Endothelial cell of umbilical vein (primary cell): Measurements from ENCODE around the gene RNGTT.

Experiments used
- EZH2 ChIP-seq: IDR thresholded peaks from 2 replicates; pipeline ENCODE4 v1.6.1; 2012; ENCODE audit warnings: borderline replicate concordance, low read depth, mild to moderate bottlenecking, moderate library complexity, low read length, inconsistent platforms; ENCODE audit not compliant: severe bottlenecking
- FOS ChIP-seq: IDR thresholded peaks from 2 replicates; pipeline ENCODE4 v1.6.1; 2011; ENCODE audit warnings: mild to moderate bottlenecking, low read length, moderate library complexity, borderline replicate concordance; ENCODE audit not compliant: insufficient read depth
- GATA2 ChIP-seq: IDR thresholded peaks from 2 replicates; pipeline ENCODE4 v1.7.0; 2011; ENCODE audit warnings: low read depth, mild to moderate bottlenecking, moderate library complexity, mixed read lengths, low read length; ENCODE audit not compliant: insufficient read length, insufficient read depth
- JUN ChIP-seq: IDR thresholded peaks from 2 replicates; pipeline ENCODE4 v1.6.1; 2011; ENCODE audit warnings: borderline replicate concordance, low read depth; ENCODE audit not compliant: insufficient read length, insufficient read depth
- POLR2A ChIP-seq: IDR thresholded peaks from 2 replicates; pipeline ENCODE4 v1.6.1; 2012; ENCODE audit warnings: low read depth, mild to moderate bottlenecking, control low read depth, low read length
- POLR2AphosphoS5 ChIP-seq: IDR thresholded peaks from 2 replicates; pipeline ENCODE4 v1.6.1; 2012; ENCODE audit warnings: low read depth, mild to moderate bottlenecking, control low read depth, low read length, moderate library complexity; ENCODE audit not compliant: insufficient read depth
- TF ChIP-seq, protein P1 (sequence below), 2 donors: IDR thresholded peaks; 1 replicate in 1 of 2; 2 replicates in 1 of 2; pipeline ENCODE4 v1.5.1; 2011; ENCODE audit warnings: low read length in 2 of 2, mild to moderate bottlenecking in 2 of 2, moderate library complexity in 2 of 2, control low read depth in 1 of 2, inconsistent platforms in 1 of 2, low read depth in 1 of 2; ENCODE audit not compliant: insufficient read depth in 1 of 2; ENCODE audit errors: extremely low read depth in 1 of 2
- TF ChIP-seq, protein P2 (sequence below): IDR thresholded peaks from 2 replicates; pipeline ENCODE4 v1.6.1; 2011; ENCODE audit not compliant: insufficient read depth, insufficient read length

DNA sequence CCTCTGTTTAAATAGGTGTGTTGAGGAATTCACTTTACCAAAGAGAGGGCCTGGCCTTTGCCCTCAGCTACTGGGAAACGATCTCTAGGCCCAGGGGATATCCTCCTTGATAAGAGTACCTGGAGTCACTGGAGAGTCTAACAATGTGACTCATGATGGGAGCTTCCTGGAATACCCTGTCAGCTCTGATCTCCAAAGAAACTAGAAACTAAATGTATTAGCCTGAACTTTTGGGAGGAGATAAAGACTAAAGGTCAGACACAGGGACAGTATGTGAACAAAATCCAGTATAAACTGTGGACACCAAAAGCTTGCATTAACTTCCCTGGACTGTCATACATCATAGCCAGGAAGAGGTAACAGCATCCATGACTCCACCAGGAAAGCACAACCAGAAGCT, 148.5 kb downstream of the RNGTT start:
- TF ChIP-seq POLR2A: no peak
- TF ChIP-seq, protein P1, sequence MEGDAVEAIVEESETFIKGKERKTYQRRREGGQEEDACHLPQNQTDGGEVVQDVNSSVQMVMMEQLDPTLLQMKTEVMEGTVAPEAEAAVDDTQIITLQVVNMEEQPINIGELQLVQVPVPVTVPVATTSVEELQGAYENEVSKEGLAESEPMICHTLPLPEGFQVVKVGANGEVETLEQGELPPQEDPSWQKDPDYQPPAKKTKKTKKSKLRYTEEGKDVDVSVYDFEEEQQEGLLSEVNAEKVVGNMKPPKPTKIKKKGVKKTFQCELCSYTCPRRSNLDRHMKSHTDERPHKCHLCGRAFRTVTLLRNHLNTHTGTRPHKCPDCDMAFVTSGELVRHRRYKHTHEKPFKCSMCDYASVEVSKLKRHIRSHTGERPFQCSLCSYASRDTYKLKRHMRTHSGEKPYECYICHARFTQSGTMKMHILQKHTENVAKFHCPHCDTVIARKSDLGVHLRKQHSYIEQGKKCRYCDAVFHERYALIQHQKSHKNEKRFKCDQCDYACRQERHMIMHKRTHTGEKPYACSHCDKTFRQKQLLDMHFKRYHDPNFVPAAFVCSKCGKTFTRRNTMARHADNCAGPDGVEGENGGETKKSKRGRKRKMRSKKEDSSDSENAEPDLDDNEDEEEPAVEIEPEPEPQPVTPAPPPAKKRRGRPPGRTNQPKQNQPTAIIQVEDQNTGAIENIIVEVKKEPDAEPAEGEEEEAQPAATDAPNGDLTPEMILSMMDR (IDR thresholded peaks at IDR 0.05; ENCODE audit: extremely low read depth in 1 of 2, insufficient read depth in 1 of 2, low read depth in 1 of 2, low read length in 2 of 2): no peak
- TF ChIP-seq GATA2: peak; percentile 69
- no peak for TF ChIP-seq POLR2AphosphoS5
- no peak for TF ChIP-seq EZH2
- peak; percentile 38 for TF ChIP-seq FOS
- TF ChIP-seq, protein P2, sequence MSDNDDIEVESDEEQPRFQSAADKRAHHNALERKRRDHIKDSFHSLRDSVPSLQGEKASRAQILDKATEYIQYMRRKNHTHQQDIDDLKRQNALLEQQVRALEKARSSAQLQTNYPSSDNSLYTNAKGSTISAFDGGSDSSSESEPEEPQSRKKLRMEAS: no peak
- TF ChIP-seq JUN: no peak
